Measurements from ENCODE around the gene RASA3.

Gene RASA3

DNA sequence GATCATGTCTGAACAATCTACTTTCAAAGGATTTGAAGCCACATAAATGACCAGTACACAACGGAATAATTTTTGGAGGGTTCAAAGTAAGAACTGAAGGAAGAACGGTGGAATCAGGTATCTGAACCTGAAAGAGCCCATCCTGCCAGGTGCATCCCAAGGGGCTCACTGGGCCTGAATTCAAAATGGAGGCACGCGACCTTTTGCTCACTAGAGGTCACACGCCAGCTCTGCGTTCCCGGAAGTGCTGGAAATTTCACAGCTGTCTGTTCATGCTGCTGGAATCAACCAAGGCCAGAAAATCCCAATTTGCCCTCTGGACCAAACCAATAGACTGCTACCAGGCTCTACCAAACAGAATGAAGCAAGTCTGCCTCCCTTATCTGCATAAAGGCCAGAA lies 4.2 kb upstream of the RASA3 start:
- no peak for TF ChIP-seq EZH2phosphoT487 (IDR thresholded peaks at IDR 0.05; ENCODE audit: borderline replicate concordance)
- TF ChIP-seq, protein P1, sequence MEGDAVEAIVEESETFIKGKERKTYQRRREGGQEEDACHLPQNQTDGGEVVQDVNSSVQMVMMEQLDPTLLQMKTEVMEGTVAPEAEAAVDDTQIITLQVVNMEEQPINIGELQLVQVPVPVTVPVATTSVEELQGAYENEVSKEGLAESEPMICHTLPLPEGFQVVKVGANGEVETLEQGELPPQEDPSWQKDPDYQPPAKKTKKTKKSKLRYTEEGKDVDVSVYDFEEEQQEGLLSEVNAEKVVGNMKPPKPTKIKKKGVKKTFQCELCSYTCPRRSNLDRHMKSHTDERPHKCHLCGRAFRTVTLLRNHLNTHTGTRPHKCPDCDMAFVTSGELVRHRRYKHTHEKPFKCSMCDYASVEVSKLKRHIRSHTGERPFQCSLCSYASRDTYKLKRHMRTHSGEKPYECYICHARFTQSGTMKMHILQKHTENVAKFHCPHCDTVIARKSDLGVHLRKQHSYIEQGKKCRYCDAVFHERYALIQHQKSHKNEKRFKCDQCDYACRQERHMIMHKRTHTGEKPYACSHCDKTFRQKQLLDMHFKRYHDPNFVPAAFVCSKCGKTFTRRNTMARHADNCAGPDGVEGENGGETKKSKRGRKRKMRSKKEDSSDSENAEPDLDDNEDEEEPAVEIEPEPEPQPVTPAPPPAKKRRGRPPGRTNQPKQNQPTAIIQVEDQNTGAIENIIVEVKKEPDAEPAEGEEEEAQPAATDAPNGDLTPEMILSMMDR (conservative IDR thresholded peaks at IDR 0.05; ENCODE audit: low read length), result no peak
- no peak overlapping the region for H3K9ac ChIP-seq (ENCODE audit: low read depth, low read length, poor library complexity, severe bottlenecking)
- H3K79me2 ChIP-seq (ENCODE audit: insufficient read depth, low read length), result peaks cover 7% of the 10 kb centered on the region
- peaks cover 32% of the 10 kb centered on the region for H3F3A ChIP-seq (ENCODE audit: low read depth)
- H3K9me2 ChIP-seq (replicated peaks; ENCODE audit: low read depth, low read length), result no peaks in the 10 kb centered on the region
- no peaks in the 10 kb centered on the region for H3K9me3 ChIP-seq (ENCODE audit: insufficient read depth, low read depth, low read length)
- H3K27me3 ChIP-seq (ENCODE audit: insufficient read depth, low read length, poor library complexity, severe bottlenecking), result no peaks in the 10 kb centered on the region
- peaks cover 4% of the 10 kb centered on the region for H4K20me1 ChIP-seq (ENCODE audit: insufficient read depth, low read length, poor library complexity, severe bottlenecking)
- no peak overlapping the region for H3K4me3 ChIP-seq (ENCODE audit: low read length, poor library complexity, severe bottlenecking)
- peaks cover 15% of the 10 kb centered on the region for H3K4me1 ChIP-seq (ENCODE audit: insufficient read depth, low read length, poor library complexity, severe bottlenecking)
- no peaks in the 10 kb centered on the region for H3K36me3 ChIP-seq (ENCODE audit: insufficient read depth, low read length)
- no peak overlapping the region for H2AFZ ChIP-seq (ENCODE audit: low read length)
- H3K4me2 ChIP-seq (ENCODE audit: low read depth, low read length, poor library complexity, severe bottlenecking), result no peak overlapping the region

DNA sequence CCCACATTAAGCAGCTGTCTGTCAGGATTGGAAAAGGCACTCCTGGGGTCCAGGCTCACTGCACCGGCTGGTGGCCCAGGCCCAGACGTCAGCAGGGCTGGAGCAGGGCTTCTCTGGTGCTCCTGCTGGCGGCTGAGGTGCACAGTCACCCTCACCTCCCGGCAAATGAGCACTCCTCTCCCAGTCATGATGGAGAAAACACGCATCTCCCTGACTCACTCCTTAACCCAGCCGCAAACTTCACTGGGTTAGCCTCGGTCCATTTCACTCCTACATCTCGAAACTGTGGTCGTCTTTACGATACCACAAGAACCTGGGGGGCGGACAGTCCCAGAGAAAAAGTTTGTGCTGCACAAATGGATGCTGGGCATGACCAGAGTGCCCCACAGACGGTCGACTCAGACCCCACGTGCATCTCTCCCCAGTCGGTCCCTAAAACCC lies 3.3 kb upstream of the RASA3 start:
- no peaks in the 10 kb centered on the region for H3K36me3 ChIP-seq (ENCODE audit: insufficient read depth, low read length)
- no peak overlapping the region for H3K4me2 ChIP-seq (ENCODE audit: low read depth, low read length, poor library complexity, severe bottlenecking)
- peaks cover 15% of the 10 kb centered on the region for H3K79me2 ChIP-seq (ENCODE audit: insufficient read depth, low read length)
- no peaks in the 10 kb centered on the region for H3K9me3 ChIP-seq (ENCODE audit: insufficient read depth, low read depth, low read length)
- no peak overlapping the region for H3K9ac ChIP-seq (ENCODE audit: low read depth, low read length, poor library complexity, severe bottlenecking)
- H3K4me1 ChIP-seq (ENCODE audit: insufficient read depth, low read length, poor library complexity, severe bottlenecking), result peaks cover 14% of the 10 kb centered on the region
- no peaks in the 10 kb centered on the region for H3K9me2 ChIP-seq (replicated peaks; ENCODE audit: low read depth, low read length)
- TF ChIP-seq EZH2phosphoT487 (IDR thresholded peaks at IDR 0.05; ENCODE audit: borderline replicate concordance), result no peak
- TF ChIP-seq, protein P1 (conservative IDR thresholded peaks at IDR 0.05; ENCODE audit: low read length), result peak; percentile 19; the same call in 1 of the 2 replicates
- H3K27me3 ChIP-seq (ENCODE audit: insufficient read depth, low read length, poor library complexity, severe bottlenecking), result no peaks in the 10 kb centered on the region
- no peak overlapping the region for H2AFZ ChIP-seq (ENCODE audit: low read length)
- peaks cover 4% of the 10 kb centered on the region for H4K20me1 ChIP-seq (ENCODE audit: insufficient read depth, low read length, poor library complexity, severe bottlenecking)
- peaks cover 30% of the 10 kb centered on the region for H3F3A ChIP-seq (ENCODE audit: low read depth)
- H3K4me3 ChIP-seq (ENCODE audit: low read length, poor library complexity, severe bottlenecking), result no peak overlapping the region

DNA sequence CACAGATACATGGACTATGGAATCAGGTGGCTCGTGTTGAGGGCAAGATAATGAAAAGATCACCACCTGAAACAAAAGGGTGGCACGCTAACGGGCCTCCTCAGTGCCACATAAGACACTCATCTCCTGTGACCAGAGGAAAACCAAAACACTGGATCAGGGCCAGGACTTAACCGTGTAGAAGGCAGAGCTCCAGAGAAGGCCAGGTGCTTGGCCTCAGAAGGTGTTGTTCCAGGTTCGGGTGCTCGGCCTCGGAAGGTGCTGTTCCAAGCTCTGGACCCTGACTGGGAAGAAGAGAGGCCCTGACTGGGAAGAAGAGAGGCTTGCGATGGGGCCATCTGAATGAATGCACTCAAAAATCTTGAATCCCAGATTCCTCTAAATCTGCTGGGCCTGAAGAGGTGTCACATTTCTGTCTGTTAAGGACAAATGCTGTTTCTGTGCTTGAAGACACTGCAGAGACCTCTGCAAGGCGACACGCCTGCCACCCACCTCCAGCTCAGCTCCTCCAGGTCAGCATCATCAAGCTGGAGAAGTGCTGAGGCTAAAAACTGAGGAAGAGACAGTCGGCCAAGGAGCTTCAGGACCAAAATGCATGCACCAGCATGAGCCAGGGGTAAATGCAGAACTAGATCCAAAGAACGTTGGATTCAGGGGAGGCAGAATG lies 2.7 kb upstream of the RASA3 start:
- H2AFZ ChIP-seq (ENCODE audit: low read length), result no peak overlapping the region

More for the DNA sequence above, 2.7 kb upstream of the RASA3 start:
- no peaks in the 10 kb centered on the region for H3K9me2 ChIP-seq (replicated peaks; ENCODE audit: low read depth, low read length)
- H3K4me1 ChIP-seq (ENCODE audit: insufficient read depth, low read length, poor library complexity, severe bottlenecking), result peaks cover 17% of the 10 kb centered on the region
- H3K4me3 ChIP-seq (ENCODE audit: low read length, poor library complexity, severe bottlenecking), result no peak overlapping the region
- H3K9ac ChIP-seq (ENCODE audit: low read depth, low read length, poor library complexity, severe bottlenecking), result no peak overlapping the region
- H3K4me2 ChIP-seq (ENCODE audit: low read depth, low read length, poor library complexity, severe bottlenecking), result no peak overlapping the region
- no peak for TF ChIP-seq EZH2phosphoT487 (IDR thresholded peaks at IDR 0.05; ENCODE audit: borderline replicate concordance)
- TF ChIP-seq, protein P1 (conservative IDR thresholded peaks at IDR 0.05; ENCODE audit: low read length), result no peak
- peaks cover 4% of the 10 kb centered on the region for H4K20me1 ChIP-seq (ENCODE audit: insufficient read depth, low read length, poor library complexity, severe bottlenecking)
- H3K79me2 ChIP-seq (ENCODE audit: insufficient read depth, low read length), result peaks cover 22% of the 10 kb centered on the region
- no peaks in the 10 kb centered on the region for H3K27me3 ChIP-seq (ENCODE audit: insufficient read depth, low read length, poor library complexity, severe bottlenecking)
- peaks cover 24% of the 10 kb centered on the region for H3F3A ChIP-seq (ENCODE audit: low read depth)
- H3K9me3 ChIP-seq (ENCODE audit: insufficient read depth, low read depth, low read length), result no peaks in the 10 kb centered on the region
- H3K36me3 ChIP-seq (ENCODE audit: insufficient read depth, low read length), result no peaks in the 10 kb centered on the region
